ENCODE data around the gene TNC. TPM values are rescaled to one million over a fixed set of nuclear protein-coding genes. Genes with fewer than 3 reads are reported as not detected.
A peak's percentile ranks its signal among the peaks of the same experiment; 100 is the strongest.

Gene TNC
- total and polyA plus RNA-seq, 2 donors from 2014 or later, result 9.4 to 254 TPM

GRCh38 chr9:115126404-115126803 lies 8.4 kb upstream of the TNC start:
- Histone ChIP-seq H3K27ac (ENCODE audit: low read depth in 2 of 2, low read length in 2 of 2) (no peak overlapping the region), H3K9me3 (ENCODE audit: control insufficient read depth in 2 of 3, insufficient read depth in 1 of 3, low read length in 3 of 3) (peaks cover 0 to 2% (median 0%) of the 10 kb centered on the region in 3 donors), H3K9ac (ENCODE audit: low read length in 3 of 3) (no peak overlapping the region), H3K27me3 (ENCODE audit: control insufficient read depth, insufficient read depth, low read length) (no peaks in the 10 kb centered on the region), H3K4me3 (ENCODE audit: low read length in 3 of 3) (no peak overlapping the region), H3K4me1 (ENCODE audit: control insufficient read depth in 2 of 3, insufficient read depth in 2 of 3, low read depth in 1 of 3, low read length in 3 of 3) (no peaks in the 10 kb centered on the region), H3K36me3 (ENCODE audit: control insufficient read depth in 2 of 3, insufficient read depth in 3 of 3, low read length in 3 of 3) (no peaks in the 10 kb centered on the region)
- DNase-seq (no peak), FAIRE-seq (no peak)
- intact Hi-C loops (cut with DNase I), result no loop called here
- no peak for TF ChIP-seq CTCF (IDR thresholded peaks at IDR 0.05; ENCODE audit: borderline replicate concordance, extremely low read depth, insufficient read depth)

- no peak for TF ChIP-seq CTCF (IDR thresholded peaks at IDR 0.05; ENCODE audit: borderline replicate concordance, extremely low read depth, insufficient read depth)
Measured at GRCh38 chr9:115122937-115123336, 5.0 kb upstream of the TNC start.

DNA sequence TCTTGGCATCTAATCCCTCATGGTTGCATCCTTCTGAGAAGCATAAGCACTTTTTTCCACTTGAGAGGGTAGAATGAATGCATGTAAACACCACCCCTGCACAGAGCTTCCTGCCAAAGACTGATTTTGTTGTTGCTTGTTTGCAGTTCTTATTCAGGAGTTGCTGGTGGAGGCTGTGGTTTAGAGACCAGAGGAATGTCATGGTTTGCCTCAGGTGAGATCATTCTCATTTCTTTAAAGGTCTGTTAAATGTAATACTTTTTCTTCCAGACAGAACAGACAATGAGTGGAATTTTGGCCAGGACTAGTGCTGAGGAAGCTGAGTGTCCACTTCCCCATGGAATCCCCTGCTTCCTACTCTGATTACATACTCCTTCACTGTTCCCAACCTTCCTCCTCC lies 3.2 kb upstream of the TNC start:
- Histone ChIP-seq H3K4me3 (ENCODE audit: low read length in 3 of 3) (no peak overlapping the region), H3K4me1 (ENCODE audit: control insufficient read depth in 2 of 3, insufficient read depth in 2 of 3, low read depth in 1 of 3, low read length in 3 of 3) (peaks cover 0 to 8% (median 0%) of the 10 kb centered on the region in 3 donors), H3K27me3 (ENCODE audit: control insufficient read depth, insufficient read depth, low read length) (no peaks in the 10 kb centered on the region), H3K9me3 (ENCODE audit: control insufficient read depth in 2 of 3, insufficient read depth in 1 of 3, low read length in 3 of 3) (peaks cover 0 to 2% (median 0%) of the 10 kb centered on the region in 3 donors), H3K9ac (ENCODE audit: low read length in 3 of 3) (no peak overlapping the region), H3K27ac (ENCODE audit: low read depth in 2 of 2, low read length in 2 of 2) (no peak overlapping the region), H3K36me3 (ENCODE audit: control insufficient read depth in 2 of 3, insufficient read depth in 3 of 3, low read length in 3 of 3) (no peaks in the 10 kb centered on the region)
- DNase-seq, result peak in 1 of 5 donors; percentile 26
- no peak for TF ChIP-seq CTCF (IDR thresholded peaks at IDR 0.05; ENCODE audit: borderline replicate concordance, extremely low read depth, insufficient read depth)
- intact Hi-C loops (cut with DNase I), result no loop called here
- no peak for FAIRE-seq

More at GRCh38 chr9:115122937-115123336, 5.0 kb upstream of the TNC start:
- peaks cover 0 to 2% (median 0%) of the 10 kb centered on the region in 3 donors for H3K9me3 ChIP-seq (ENCODE audit: control insufficient read depth in 2 of 3, insufficient read depth in 1 of 3, low read length in 3 of 3)
- peaks cover 0 to 7% (median 0%) of the 10 kb centered on the region in 3 donors for H3K4me1 ChIP-seq (ENCODE audit: control insufficient read depth in 2 of 3, insufficient read depth in 2 of 3, low read depth in 1 of 3, low read length in 3 of 3)
- no peaks in the 10 kb centered on the region for H3K27me3 ChIP-seq (ENCODE audit: control insufficient read depth, insufficient read depth, low read length)
- no peaks in the 10 kb centered on the region for H3K36me3 ChIP-seq (ENCODE audit: control insufficient read depth in 2 of 3, insufficient read depth in 3 of 3, low read length in 3 of 3)
- H3K4me3 ChIP-seq (ENCODE audit: low read length in 3 of 3), result no peak overlapping the region
- no peak overlapping the region for H3K9ac ChIP-seq (ENCODE audit: low read length in 3 of 3)
- DNase-seq, result no peak
- H3K27ac ChIP-seq (ENCODE audit: low read depth in 2 of 2, low read length in 2 of 2), result no peak overlapping the region
- no peak for FAIRE-seq
- intact Hi-C loops (cut with DNase I), result no loop called here

- TF ChIP-seq CTCF (IDR thresholded peaks at IDR 0.05; ENCODE audit: borderline replicate concordance, extremely low read depth, insufficient read depth), result no peak
- no peaks in the 10 kb centered on the region for H3K27me3 ChIP-seq (ENCODE audit: control insufficient read depth, insufficient read depth, low read length)
- peaks cover 0 to 8% (median 0%) of the 10 kb centered on the region in 3 donors for H3K4me1 ChIP-seq (ENCODE audit: control insufficient read depth in 2 of 3, insufficient read depth in 2 of 3, low read depth in 1 of 3, low read length in 3 of 3)
- H3K27ac ChIP-seq (ENCODE audit: low read depth in 2 of 2, low read length in 2 of 2), result peak overlapping the region in 1 of 2 donors; percentile 55
- no peaks in the 10 kb centered on the region for H3K9me3 ChIP-seq (ENCODE audit: control insufficient read depth in 2 of 3, insufficient read depth in 1 of 3, low read length in 3 of 3)
- H3K36me3 ChIP-seq (ENCODE audit: control insufficient read depth in 2 of 3, insufficient read depth in 3 of 3, low read length in 3 of 3), result no peaks in the 10 kb centered on the region
- no peak overlapping the region for H3K9ac ChIP-seq (ENCODE audit: low read length in 3 of 3)
- intact Hi-C loops (cut with DNase I), result no loop called here
- peak; percentile 41 to 85 (median 52) for DNase-seq
- FAIRE-seq, result no peak
- H3K4me3 ChIP-seq (ENCODE audit: low read length in 3 of 3), result peak overlapping the region; percentile 19 to 50 (median 26)
Measured at GRCh38 chr9:115118879-115119218, 892 bp upstream of the TNC start.
